Measurements from ENCODE around the gene OSGIN1.

Gene OSGIN1

GRCh38 chr16:83942074-83942473 is 11.0 kb upstream of the OSGIN1 start:
- DNase-seq (ENCODE audit: low read depth), result no peak

GRCh38 chr16:83942815-83943515 is 10.1 kb upstream of the OSGIN1 start:
- DNase-seq (ENCODE audit: low read depth), result no peak
- H3K4me3 ChIP-seq (ENCODE audit: low read depth, low read length), result no peak overlapping the region
- TF ChIP-seq CTCF (conservative IDR thresholded peaks at IDR 0.05; ENCODE audit: low read depth, low read length), result no peak

More at GRCh38 chr16:83942074-83942473, 11.0 kb upstream of the OSGIN1 start:
- TF ChIP-seq CTCF (conservative IDR thresholded peaks at IDR 0.05; ENCODE audit: low read depth, low read length), result no peak
- H3K4me3 ChIP-seq (ENCODE audit: low read depth, low read length), result no peak overlapping the region

- DNase-seq (ENCODE audit: low read depth), result no peak
- no peak for TF ChIP-seq CTCF (conservative IDR thresholded peaks at IDR 0.05; ENCODE audit: low read depth, low read length)
- no peak overlapping the region for H3K4me3 ChIP-seq (ENCODE audit: low read depth, low read length)
Measured at GRCh38 chr16:83943516-83944050, 9.5 kb upstream of the OSGIN1 start.

GRCh38 chr16:83945587-83945986 is 7.5 kb upstream of the OSGIN1 start:
- no peak for DNase-seq (ENCODE audit: low read depth)
- no peak for TF ChIP-seq CTCF (conservative IDR thresholded peaks at IDR 0.05; ENCODE audit: low read depth, low read length)
- H3K4me3 ChIP-seq (ENCODE audit: low read depth, low read length), result no peak overlapping the region

GRCh38 chr16:83946154-83946780 is 6.8 kb upstream of the OSGIN1 start:
- H3K4me3 ChIP-seq (ENCODE audit: low read depth, low read length), result no peak overlapping the region
- no peak for TF ChIP-seq CTCF (conservative IDR thresholded peaks at IDR 0.05; ENCODE audit: low read depth, low read length)
- DNase-seq (ENCODE audit: low read depth), result no peak

- no peak for TF ChIP-seq CTCF (conservative IDR thresholded peaks at IDR 0.05; ENCODE audit: low read depth, low read length)
- DNase-seq (ENCODE audit: low read depth), result no peak
- no peak overlapping the region for H3K4me3 ChIP-seq (ENCODE audit: low read depth, low read length)
Measured at GRCh38 chr16:83946781-83947566, 6.1 kb upstream of the OSGIN1 start.

All from choroid plexus epithelial cell (primary cell).